Right lobe of liver (tissue), 6 donors: ENCODE results near the gene GMEB1. TPM values are rescaled to one million over a fixed set of nuclear protein-coding genes. Genes with fewer than 3 reads are reported as not detected.

ENCODE experiments used
- ATAC-seq, 4 donors: fragments of 200-7000 bp; cut with Tn5 transposase; one replicate each; pipeline ENCODE4 v1.9.1; 2020; ENCODE audit warnings: mild to moderate bottlenecking in 4 of 4, moderate library complexity in 4 of 4
- DNase-seq, 3 donors: peaks; one replicate each; pipeline ENCODE4 v3.0.0-alpha.2; 2020
- H3K27ac ChIP-seq, 3 donors: fragments of 200-600 bp; one replicate each; pipeline ENCODE4 v1.8.0; 2022
- H3K27me3 ChIP-seq, 2 donors: fragments of 200-600 bp; one replicate each; pipeline ENCODE4 v1.8.0; 2022
- H3K36me3 ChIP-seq, 4 donors: fragments of 200-600 bp; sonication (generic) in 1 of 4; one replicate each; pipeline versions ENCODE4 v1.5.1 to v1.8.0; 2017 to 2022; ENCODE audit warnings: control low read depth in 1 of 4
- H3K4me1 ChIP-seq, 4 donors: fragments of 200-600 bp; sonication (generic) in 1 of 4; one replicate each; pipeline versions ENCODE4 v1.5.1 to v1.8.0; 2017 to 2022; ENCODE audit warnings: control low read depth in 1 of 4
- H3K4me3 ChIP-seq, 3 donors: fragments of 200-600 bp; one replicate each; pipeline ENCODE4 v1.8.0; 2022
- H3K9me3 ChIP-seq, 4 donors: fragments of 200-600 bp; sonication (generic) in 1 of 4; one replicate each; pipeline versions ENCODE4 v1.5.1 to v1.8.0; 2017 to 2022; ENCODE audit warnings: control low read depth in 1 of 4
- POLR2A ChIP-seq: fragments of 450-650 bp; IDR thresholded peaks from one replicate; pipeline ENCODE4 v1.6.1; 2017; ENCODE audit warnings: antibody characterized with exemption, mild to moderate bottlenecking
- WGBS: methylation state at CpG from one replicate; pipeline ENCODE4 v1.1.6; 2018; ENCODE audit warnings: low coverage, low lambda C conversion rate; ENCODE audit not compliant: insufficient coverage; ENCODE audit errors: missing lambda C conversion rate; 5-methylcytosine and 5-hydroxymethylcytosine counted together
- intact Hi-C, 2 donors: fragments of 100-400 bp; cut with DNase I; formaldehyde crosslinking; loops; one replicate each; pipeline versions ENCODE4 v1.11.2 to v1.14.1; 2022
- small RNA-seq, 2 experiments: library from RNA; depleted of rRNA; stranded (forward); fragments of <200 nt; gene quantifications; one replicate each; pipeline ENCODE3, GENCODE V24; 2016
- total RNA-seq, 6 experiments: library from RNA; depleted of rRNA in 2 of 6; stranded (reverse); fragments of >200 nt in 2 of 6; fragmentation: NEBNext Ultra II Directional in 3 of 6; extraction: Animal tissue kit (Norgen Biotek cat#: 25700) in 3 of 6; gene quantifications; one replicate each; pipeline versions ENCODE4 v1.1.0 to v1.2.4, GENCODE V29; 2016 to 2023
- TF ChIP-seq, protein P1 (sequence below), 4 donors: fragments of 200-600 bp in 3 of 4; fragments of 450-650 bp in 1 of 4; IDR thresholded peaks; one replicate each; pipeline versions ENCODE4 v1.5.1 to v1.8.0; 2016 to 2022; ENCODE audit warnings: antibody characterized with exemption in 4 of 4, mild to moderate bottlenecking in 2 of 4
- donor health status: DM: no; HTN: yes; CAD: no.
- donor health status: DM: no; HTN: no; CAD: no.
- donor health status: DM: no; HTN: no; CAD: no.
- donor health status: DM: no; HTN: yes; CAD: no.
- donor health status: DM: no; HTN: yes; CAD: no.

GMEB1 gene
- total RNA-seq, 6 experiments from 2014 or later, result 2.8 to 5.7 (median 4.6) TPM

DNA sequence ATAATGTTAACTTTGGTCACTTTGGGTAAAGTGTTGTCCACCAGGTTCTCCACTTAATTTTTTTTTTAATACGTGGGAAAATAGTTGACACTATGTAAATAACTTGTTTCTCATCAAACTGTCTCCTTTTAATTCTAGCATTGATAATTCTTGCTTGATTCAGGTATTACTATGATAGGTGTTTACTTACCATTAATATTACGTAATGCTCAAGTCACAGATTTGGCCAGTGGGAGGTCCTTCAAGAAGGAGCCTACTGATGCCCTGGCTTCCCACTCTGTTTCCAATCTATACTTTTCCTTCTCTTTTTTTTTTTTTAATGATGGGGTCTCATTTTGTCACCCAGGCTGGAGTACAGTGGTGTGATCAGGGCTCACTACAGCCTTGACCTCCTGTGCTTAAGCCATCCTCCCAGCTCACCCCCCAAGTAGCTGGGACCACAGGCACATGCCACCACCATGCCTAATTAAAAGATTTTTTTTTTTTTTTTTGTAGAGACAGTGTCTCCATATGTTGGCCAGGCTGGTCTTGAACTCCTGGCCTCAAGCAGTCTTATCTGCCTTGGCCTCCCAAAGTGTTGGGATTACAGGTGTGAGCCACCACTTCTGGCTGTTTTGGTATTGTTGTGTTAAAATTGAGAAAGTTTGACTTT, 98.1 kb downstream of the GMEB1 start:
- TF ChIP-seq, protein P1, sequence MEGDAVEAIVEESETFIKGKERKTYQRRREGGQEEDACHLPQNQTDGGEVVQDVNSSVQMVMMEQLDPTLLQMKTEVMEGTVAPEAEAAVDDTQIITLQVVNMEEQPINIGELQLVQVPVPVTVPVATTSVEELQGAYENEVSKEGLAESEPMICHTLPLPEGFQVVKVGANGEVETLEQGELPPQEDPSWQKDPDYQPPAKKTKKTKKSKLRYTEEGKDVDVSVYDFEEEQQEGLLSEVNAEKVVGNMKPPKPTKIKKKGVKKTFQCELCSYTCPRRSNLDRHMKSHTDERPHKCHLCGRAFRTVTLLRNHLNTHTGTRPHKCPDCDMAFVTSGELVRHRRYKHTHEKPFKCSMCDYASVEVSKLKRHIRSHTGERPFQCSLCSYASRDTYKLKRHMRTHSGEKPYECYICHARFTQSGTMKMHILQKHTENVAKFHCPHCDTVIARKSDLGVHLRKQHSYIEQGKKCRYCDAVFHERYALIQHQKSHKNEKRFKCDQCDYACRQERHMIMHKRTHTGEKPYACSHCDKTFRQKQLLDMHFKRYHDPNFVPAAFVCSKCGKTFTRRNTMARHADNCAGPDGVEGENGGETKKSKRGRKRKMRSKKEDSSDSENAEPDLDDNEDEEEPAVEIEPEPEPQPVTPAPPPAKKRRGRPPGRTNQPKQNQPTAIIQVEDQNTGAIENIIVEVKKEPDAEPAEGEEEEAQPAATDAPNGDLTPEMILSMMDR (IDR thresholded peaks at IDR 0.05), result no peak
- TF ChIP-seq POLR2A, result no peak
- ATAC-seq, result no peak
- Histone ChIP-seq H3K27me3 (no peaks in the 10 kb centered on the region), H3K4me1 (peaks cover 0 to 11% (median 0%) of the 10 kb centered on the region in 4 donors), H3K36me3 (peaks cover 0 to 18% (median 4%) of the 10 kb centered on the region in 4 donors), H3K9me3 (no peaks in the 10 kb centered on the region), H3K4me3 (no peak overlapping the region), H3K27ac (no peak overlapping the region)
- WGBS, result 79% methylated on average over 2 of the region's 2 CpGs
- intact Hi-C loops, result no loop called here
- peak in 1 of 3 donors; percentile 3 for DNase-seq

Small RNA genes within 50 kb of the gene (small RNA-seq; reads per million reads assigned to genes)
- gene RF00422, result 0 reads per million in 2 experiments
- gene RNU11, result 0 reads per million in 2 experiments

Other genes with a start within 250 kb of the GMEB1 start
- gene RCC1, start 162.7 kb upstream of the GMEB1 start, total RNA-seq, result 10 to 100 TPM in 5 of 6 experiments, 1 to 10 TPM in 1; 9.5 to 29.6 (median 18.0) TPM
- 10 to 100 TPM in 1 of 6 experiments, 1 to 10 TPM in 5; 5.2 to 14.8 (median 7.3) TPM for gene TRNAU1AP, start 115.7 kb upstream of the GMEB1 start, total RNA-seq
- 10 to 100 TPM in 1 of 6 experiments, 1 to 10 TPM in 2, under 1 TPM in 3; 0.28 to 12.0 (median 1.2) TPM for gene RAB42, start 76.5 kb upstream of the GMEB1 start, total RNA-seq
- 10 to 100 TPM in 4 of 6 experiments, 1 to 10 TPM in 2; 7.8 to 12.0 (median 10.3) TPM for gene TAF12, start 25.7 kb upstream of the GMEB1 start, total RNA-seq
- not detected for gene RNU11, start 20.2 kb upstream of the GMEB1 start, total RNA-seq
- gene YTHDF2, start 68.2 kb downstream of the GMEB1 start, total RNA-seq, result 10 to 100 TPM; 21.8 to 43.2 (median 31.7) TPM
- gene OPRD1, start 143.4 kb downstream of the GMEB1 start, total RNA-seq, result not detected
- 10 to 100 TPM; 35.3 to 58.7 (median 49.2) TPM for gene EPB41, start 245.8 kb downstream of the GMEB1 start, total RNA-seq